Panc1 (cell line): Measurements from ENCODE around the gene BICRA. TPM values are rescaled to one million over a fixed set of nuclear protein-coding genes. Genes with fewer than 3 reads are reported as not detected.

Source experiments
- ATAC-seq: fragments of 200-7000 bp; cut with Tn5 transposase; 2 replicates; pipeline ENCODE4 v1.9.1; 2020; ENCODE audit warnings: mild to moderate bottlenecking, moderate library complexity
- BruUV-seq: library from RNA; stranded (reverse); fragments of 400-500 nt; replicated peaks from 2 replicates; lab custom pipeline; 2021; lab: Mats Ljungman, UMichigan
- CTCF ChIA-PET: fragments of 300-600 bp; sonication (Branson Sonifier 250); formaldehyde crosslinking; loops from one replicate; lab custom pipeline; 2022; ENCODE audit warnings: antibody characterized with exemption; lab: Charles Lee
- POLR2A ChIA-PET: fragments of 300-600 bp; sonication (Branson Sonifier 250); formaldehyde crosslinking; loops from one replicate; lab custom pipeline; 2022; ENCODE audit warnings: antibody characterized with exemption; lab: Charles Lee
- DNase-seq: peaks from one replicate; pipeline ENCODE4 v3.0.0-alpha.2; 2010; ENCODE audit warnings: low read depth, low spot score
- H3K27ac ChIP-seq: 2 replicates; pipeline ENCODE4 v1.5.1; 2011; ENCODE audit warnings: mild to moderate bottlenecking, low read length, inconsistent platforms
- H3K27me3 ChIP-seq: fragments of 200-500 bp; sonication (Bioruptor generic); 2 replicates; pipeline ENCODE4 v1.6.0; 2014; ENCODE audit warnings: low read length, inconsistent platforms; ENCODE audit not compliant: control insufficient read depth, insufficient read depth
- H3K36me3 ChIP-seq: fragments of 200-500 bp; sonication (Bioruptor generic); 2 replicates; pipeline ENCODE4 v1.5.1; 2014; ENCODE audit warnings: inconsistent platforms, mild to moderate bottlenecking, low read length, moderate library complexity; ENCODE audit not compliant: control insufficient read depth, insufficient read depth
- H3K4me1 ChIP-seq: 2 replicates; pipeline ENCODE4 v1.5.1; 2011; ENCODE audit warnings: inconsistent platforms, mild to moderate bottlenecking, low read length, moderate library complexity; ENCODE audit not compliant: control insufficient read depth, insufficient read depth
- H3K4me3 ChIP-seq, 2 experiments: 2 replicates each; pipeline ENCODE4 v1.5.1; 2011 to 2012; ENCODE audit warnings: low read depth in 2 of 2, low read length in 2 of 2, mild to moderate bottlenecking in 2 of 2, inconsistent platforms in 1 of 2, moderate library complexity in 1 of 2
- H3K9me3 ChIP-seq: fragments of 200-500 bp; sonication (Bioruptor generic); 2 replicates; pipeline ENCODE4 v1.5.1; 2014; ENCODE audit warnings: low read depth, mild to moderate bottlenecking, inconsistent platforms, low read length, moderate library complexity; ENCODE audit not compliant: control insufficient read depth, insufficient read depth
- POLR2AphosphoS5 ChIP-seq: IDR thresholded peaks from 2 replicates; pipeline ENCODE4 v1.6.1; 2012; ENCODE audit warnings: mild to moderate bottlenecking, low read depth, low read length, moderate library complexity
- SIN3A ChIP-seq: IDR thresholded peaks from 2 replicates; pipeline ENCODE4 v1.6.1; 2012; ENCODE audit warnings: low read depth, mild to moderate bottlenecking, low read length, moderate library complexity, borderline replicate concordance; ENCODE audit not compliant: insufficient read depth
- TCF7L2 ChIP-seq: IDR thresholded peaks from 2 replicates; pipeline ENCODE4 v1.6.1; 2011; ENCODE audit warnings: mild to moderate bottlenecking, low read depth, low read length, inconsistent platforms
- in situ Hi-C: cut with HindIII; loops from 2 replicates; pipeline ENCODE4 v1.10.0; 2016; ENCODE audit warnings: low sequenced_read_pairs, low pct_unique_long_range_greater_than_20kb
- intact Hi-C: fragments of 100-400 bp; cut with micrococcal nuclease; formaldehyde crosslinking; loops from one replicate; pipeline ENCODE4 v1.10.0; 2022; ENCODE audit not compliant: unreplicated experiment
- total RNA-seq: library from RNA; stranded (reverse); gene quantifications from one replicate; pipeline ENCODE4 v1.2.1, GENCODE V29; 2021; ENCODE audit not compliant: unreplicated experiment
- TF ChIP-seq, protein P1 (sequence below): fragments of 450-650 bp; IDR thresholded peaks from 2 replicates; pipeline ENCODE4 v1.5.1; 2017; ENCODE audit warnings: mild to moderate bottlenecking
- TF ChIP-seq, protein P2 (sequence below), 2 experiments: IDR thresholded peaks; 2 replicates each; pipeline ENCODE4 v1.6.1; 2011 to 2012; ENCODE audit warnings: low read depth in 2 of 2, control low read depth in 1 of 2, low read length in 1 of 2, mild to moderate bottlenecking in 1 of 2, moderate library complexity in 1 of 2; ENCODE audit not compliant: insufficient read depth in 1 of 2

Gene BICRA
- total RNA-seq, 1 experiment from 2014 or later: 13.7 TPM

DNA sequence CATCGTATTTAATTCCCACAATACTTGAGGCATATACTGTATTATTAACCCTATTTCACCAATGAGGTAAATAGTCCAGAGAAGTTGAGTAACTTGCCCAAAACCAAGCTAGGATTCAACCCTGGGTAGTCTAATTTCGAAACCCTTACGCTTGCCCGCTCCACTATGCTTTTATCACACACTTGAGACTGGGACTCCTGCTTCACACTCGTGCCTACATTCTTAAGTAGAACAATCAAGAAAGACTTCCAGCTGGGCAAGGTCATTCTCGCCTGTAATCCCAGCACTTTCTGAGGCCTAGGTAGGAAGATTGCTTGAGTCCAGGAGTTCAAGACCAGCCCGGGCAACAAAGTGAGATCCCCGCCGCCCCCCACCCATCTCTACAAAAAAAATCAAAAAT is 39.6 kb upstream of the BICRA start:
- Histone ChIP-seq H3K9me3 (no peaks in the 10 kb centered on the region), H3K4me3 (no peak overlapping the region), H3K4me1 (no peaks in the 10 kb centered on the region), H3K27ac (no peak overlapping the region), H3K36me3 (no peaks in the 10 kb centered on the region), H3K27me3 (no peaks in the 10 kb centered on the region)
- ATAC-seq (no peak), DNase-seq (no peak)
- no TSS peak for BruUV-seq
- TF ChIP-seq, protein P1, sequence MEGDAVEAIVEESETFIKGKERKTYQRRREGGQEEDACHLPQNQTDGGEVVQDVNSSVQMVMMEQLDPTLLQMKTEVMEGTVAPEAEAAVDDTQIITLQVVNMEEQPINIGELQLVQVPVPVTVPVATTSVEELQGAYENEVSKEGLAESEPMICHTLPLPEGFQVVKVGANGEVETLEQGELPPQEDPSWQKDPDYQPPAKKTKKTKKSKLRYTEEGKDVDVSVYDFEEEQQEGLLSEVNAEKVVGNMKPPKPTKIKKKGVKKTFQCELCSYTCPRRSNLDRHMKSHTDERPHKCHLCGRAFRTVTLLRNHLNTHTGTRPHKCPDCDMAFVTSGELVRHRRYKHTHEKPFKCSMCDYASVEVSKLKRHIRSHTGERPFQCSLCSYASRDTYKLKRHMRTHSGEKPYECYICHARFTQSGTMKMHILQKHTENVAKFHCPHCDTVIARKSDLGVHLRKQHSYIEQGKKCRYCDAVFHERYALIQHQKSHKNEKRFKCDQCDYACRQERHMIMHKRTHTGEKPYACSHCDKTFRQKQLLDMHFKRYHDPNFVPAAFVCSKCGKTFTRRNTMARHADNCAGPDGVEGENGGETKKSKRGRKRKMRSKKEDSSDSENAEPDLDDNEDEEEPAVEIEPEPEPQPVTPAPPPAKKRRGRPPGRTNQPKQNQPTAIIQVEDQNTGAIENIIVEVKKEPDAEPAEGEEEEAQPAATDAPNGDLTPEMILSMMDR: no peak
- TF ChIP-seq, protein P2, sequence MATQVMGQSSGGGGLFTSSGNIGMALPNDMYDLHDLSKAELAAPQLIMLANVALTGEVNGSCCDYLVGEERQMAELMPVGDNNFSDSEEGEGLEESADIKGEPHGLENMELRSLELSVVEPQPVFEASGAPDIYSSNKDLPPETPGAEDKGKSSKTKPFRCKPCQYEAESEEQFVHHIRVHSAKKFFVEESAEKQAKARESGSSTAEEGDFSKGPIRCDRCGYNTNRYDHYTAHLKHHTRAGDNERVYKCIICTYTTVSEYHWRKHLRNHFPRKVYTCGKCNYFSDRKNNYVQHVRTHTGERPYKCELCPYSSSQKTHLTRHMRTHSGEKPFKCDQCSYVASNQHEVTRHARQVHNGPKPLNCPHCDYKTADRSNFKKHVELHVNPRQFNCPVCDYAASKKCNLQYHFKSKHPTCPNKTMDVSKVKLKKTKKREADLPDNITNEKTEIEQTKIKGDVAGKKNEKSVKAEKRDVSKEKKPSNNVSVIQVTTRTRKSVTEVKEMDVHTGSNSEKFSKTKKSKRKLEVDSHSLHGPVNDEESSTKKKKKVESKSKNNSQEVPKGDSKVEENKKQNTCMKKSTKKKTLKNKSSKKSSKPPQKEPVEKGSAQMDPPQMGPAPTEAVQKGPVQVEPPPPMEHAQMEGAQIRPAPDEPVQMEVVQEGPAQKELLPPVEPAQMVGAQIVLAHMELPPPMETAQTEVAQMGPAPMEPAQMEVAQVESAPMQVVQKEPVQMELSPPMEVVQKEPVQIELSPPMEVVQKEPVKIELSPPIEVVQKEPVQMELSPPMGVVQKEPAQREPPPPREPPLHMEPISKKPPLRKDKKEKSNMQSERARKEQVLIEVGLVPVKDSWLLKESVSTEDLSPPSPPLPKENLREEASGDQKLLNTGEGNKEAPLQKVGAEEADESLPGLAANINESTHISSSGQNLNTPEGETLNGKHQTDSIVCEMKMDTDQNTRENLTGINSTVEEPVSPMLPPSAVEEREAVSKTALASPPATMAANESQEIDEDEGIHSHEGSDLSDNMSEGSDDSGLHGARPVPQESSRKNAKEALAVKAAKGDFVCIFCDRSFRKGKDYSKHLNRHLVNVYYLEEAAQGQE (IDR thresholded peaks at IDR 0.05; ENCODE audit: insufficient read depth in 1 of 2, low read depth in 2 of 2, low read length in 1 of 2): no peak
- TF ChIP-seq SIN3A (no peak), POLR2AphosphoS5 (no peak), TCF7L2 (no peak)
- in situ Hi-C loops (no loop called here), intact Hi-C loops (no loop called here)
- POLR2A ChIA-PET: no interaction called here
- CTCF ChIA-PET: no interaction called here

DNA sequence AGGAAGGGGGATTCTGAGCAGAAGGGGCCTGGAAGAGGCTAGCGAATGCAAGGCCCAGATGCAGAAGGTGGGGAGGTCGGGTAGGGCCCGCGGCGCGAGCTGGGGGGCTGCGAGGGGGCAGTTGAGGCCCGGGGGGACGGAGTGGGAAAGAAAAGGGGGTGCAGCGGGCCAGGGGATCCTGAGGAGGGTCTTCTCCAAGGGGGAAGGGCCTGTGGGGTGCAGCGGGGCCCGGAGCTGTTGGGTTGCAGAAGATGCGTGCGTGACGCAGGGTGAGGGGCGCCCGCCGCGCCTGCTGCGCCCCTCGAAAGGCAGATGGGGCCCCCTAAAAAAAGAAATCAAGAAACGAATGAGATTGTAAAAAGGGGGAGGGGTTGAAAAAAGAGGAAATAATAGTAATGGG is 36.3 kb upstream of the BICRA start:
- intact Hi-C loops (no loop called here), in situ Hi-C loops (no loop called here)
- no TSS peak for BruUV-seq
- Histone ChIP-seq H3K27ac (no peak overlapping the region), H3K4me1 (no peaks in the 10 kb centered on the region), H3K36me3 (no peaks in the 10 kb centered on the region), H3K27me3 (no peaks in the 10 kb centered on the region), H3K9me3 (no peaks in the 10 kb centered on the region), H3K4me3 (no peak overlapping the region)
- DNase-seq (no peak), ATAC-seq (no peak)
- CTCF ChIA-PET: no interaction called here
- POLR2A ChIA-PET: interaction anchor here (0.6 kb wide), 1 partner anchor 29 kb away, joined by 3 read pairs; no protein-coding TSS in a partner anchor
- no peak for TF ChIP-seq POLR2AphosphoS5
- no peak for TF ChIP-seq TCF7L2
